ENCODE data around the gene CCDC74A.

DNA sequence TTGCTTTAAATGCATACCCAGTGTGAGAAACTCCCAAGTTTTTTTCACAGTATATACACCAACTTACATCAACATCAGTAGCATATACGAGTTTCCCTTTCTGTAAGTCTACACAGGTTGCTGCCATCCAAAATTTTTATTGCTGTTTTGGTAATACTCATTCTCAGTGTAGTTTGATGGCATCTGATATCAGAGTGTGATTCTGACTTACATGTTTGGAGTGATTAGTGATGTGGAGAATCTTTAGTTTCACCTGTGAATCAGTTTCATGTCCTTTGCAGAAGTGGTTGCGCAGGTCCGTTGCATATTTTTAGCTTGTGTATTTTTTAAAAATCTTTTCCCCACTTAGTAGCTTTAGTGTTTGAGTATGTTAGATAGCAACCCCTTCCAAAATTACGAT lies 50.1 kb downstream of the CCDC74A start:
- TF ChIP-seq, protein P1, sequence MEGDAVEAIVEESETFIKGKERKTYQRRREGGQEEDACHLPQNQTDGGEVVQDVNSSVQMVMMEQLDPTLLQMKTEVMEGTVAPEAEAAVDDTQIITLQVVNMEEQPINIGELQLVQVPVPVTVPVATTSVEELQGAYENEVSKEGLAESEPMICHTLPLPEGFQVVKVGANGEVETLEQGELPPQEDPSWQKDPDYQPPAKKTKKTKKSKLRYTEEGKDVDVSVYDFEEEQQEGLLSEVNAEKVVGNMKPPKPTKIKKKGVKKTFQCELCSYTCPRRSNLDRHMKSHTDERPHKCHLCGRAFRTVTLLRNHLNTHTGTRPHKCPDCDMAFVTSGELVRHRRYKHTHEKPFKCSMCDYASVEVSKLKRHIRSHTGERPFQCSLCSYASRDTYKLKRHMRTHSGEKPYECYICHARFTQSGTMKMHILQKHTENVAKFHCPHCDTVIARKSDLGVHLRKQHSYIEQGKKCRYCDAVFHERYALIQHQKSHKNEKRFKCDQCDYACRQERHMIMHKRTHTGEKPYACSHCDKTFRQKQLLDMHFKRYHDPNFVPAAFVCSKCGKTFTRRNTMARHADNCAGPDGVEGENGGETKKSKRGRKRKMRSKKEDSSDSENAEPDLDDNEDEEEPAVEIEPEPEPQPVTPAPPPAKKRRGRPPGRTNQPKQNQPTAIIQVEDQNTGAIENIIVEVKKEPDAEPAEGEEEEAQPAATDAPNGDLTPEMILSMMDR (IDR thresholded peaks at IDR 0.05; ENCODE audit: low read depth, low read length), result no peak
- no peak for TF ChIP-seq EZH2phosphoT487 (IDR thresholded peaks at IDR 0.05; ENCODE audit: low read depth)
